IMR-90 (cell line): Measurements from ENCODE around the gene FAM47A. TPM values are rescaled to one million over a fixed set of nuclear protein-coding genes. Genes with fewer than 3 reads are reported as not detected.

Experiments
- ATAC-seq: fragments of 200-7000 bp; cut with Tn5 transposase; 2 replicates; pipeline ENCODE4 v1.9.1; 2020; ENCODE audit warnings: low read depth, mild to moderate bottlenecking, moderate library complexity
- BruUV-seq: library from RNA; stranded (reverse); fragments of 400-500 nt; replicated peaks from 2 replicates; lab custom pipeline; 2021; lab: Mats Ljungman, UMichigan
- CTCF ChIA-PET: fragments of 300-600 bp; formaldehyde crosslinking; extraction: SDS; loops from one replicate; lab custom pipeline; 2021; ENCODE audit warnings: antibody characterized with exemption; lab: Yijun Ruan, JAX
- POLR2A ChIA-PET: fragments of 300-600 bp; sonication (Branson Sonifier 250); formaldehyde crosslinking; loops from one replicate; lab custom pipeline; 2022; ENCODE audit warnings: antibody characterized with exemption; ENCODE audit not compliant: unreplicated experiment; lab: Charles Lee
- DNase-seq: peaks from one replicate; pipeline ENCODE4 v3.0.0; 2013
- H2AFZ ChIP-seq: replicated peaks from 2 replicates; pipeline ENCODE3; 2013; ENCODE audit warnings: low read length, mild to moderate bottlenecking; ENCODE audit not compliant: poor library complexity
- H2AK5ac ChIP-seq: 2 replicates; pipeline ENCODE4 v1.6.1; 2013; ENCODE audit warnings: low read depth, low read length, inconsistent platforms
- H2AK9ac ChIP-seq: replicated peaks from 2 replicates; pipeline ENCODE3; 2013; ENCODE audit warnings: mild to moderate bottlenecking, low read depth, low read length, moderate library complexity; ENCODE audit not compliant: poor library complexity
- H2BK120ac ChIP-seq: 2 replicates; pipeline ENCODE4 v1.6.1; 2013; ENCODE audit warnings: low read depth, low read length, inconsistent platforms
- H2BK15ac ChIP-seq: 3 replicates; pipeline ENCODE4 v1.6.1; 2013; ENCODE audit warnings: low read depth, low read length, inconsistent platforms
- H2BK20ac ChIP-seq: 2 replicates; pipeline ENCODE4 v1.6.1; 2013; ENCODE audit warnings: low read depth, mild to moderate bottlenecking, inconsistent platforms, low read length, moderate library complexity
- H2BK5ac ChIP-seq: 2 replicates; pipeline ENCODE4 v1.6.1; 2013; ENCODE audit warnings: mild to moderate bottlenecking, low read depth, low read length, inconsistent platforms; ENCODE audit not compliant: poor library complexity, severe bottlenecking
- H3K14ac ChIP-seq: replicated peaks from 2 replicates; pipeline ENCODE4 v1.6.1; 2013; ENCODE audit warnings: low read depth, low read length, inconsistent platforms
- H3K18ac ChIP-seq: 2 replicates; pipeline ENCODE4 v1.6.1; 2013; ENCODE audit warnings: low read depth, low read length, control low read depth
- H3K23ac ChIP-seq: 2 replicates; pipeline ENCODE4 v1.6.1; 2013; ENCODE audit warnings: low read depth, low read length, inconsistent platforms
- H3K27ac ChIP-seq: 2 replicates; pipeline ENCODE4 v1.5.1; 2013; ENCODE audit warnings: mild to moderate bottlenecking, control low read depth, low read length; ENCODE audit not compliant: insufficient read depth
- H3K27me3 ChIP-seq: 2 replicates; pipeline ENCODE4 v1.6.1; 2013; ENCODE audit warnings: low read length; ENCODE audit not compliant: control insufficient read depth, insufficient read depth
- H3K36me3 ChIP-seq: 2 replicates; pipeline ENCODE4 v1.6.1; 2013; ENCODE audit warnings: low read length, mixed read lengths; ENCODE audit not compliant: control insufficient read depth, insufficient read depth
- H3K4ac ChIP-seq: 2 replicates; pipeline ENCODE4 v1.6.1; 2013; ENCODE audit warnings: low read depth, low read length, inconsistent platforms
- H3K4me1 ChIP-seq: 2 replicates; pipeline ENCODE4 v1.6.1; 2013; ENCODE audit warnings: low read length, mixed read lengths; ENCODE audit not compliant: control insufficient read depth, insufficient read depth
- H3K4me2 ChIP-seq: 2 replicates; pipeline ENCODE4 v1.6.1; 2013; ENCODE audit warnings: low read depth, mild to moderate bottlenecking, control low read depth, low read length, moderate library complexity
- H3K4me3 ChIP-seq: 2 replicates; pipeline ENCODE4 v1.5.1; 2013; ENCODE audit warnings: low read depth, mild to moderate bottlenecking, control low read depth, low read length, moderate library complexity; ENCODE audit not compliant: insufficient read depth
- H3K56ac ChIP-seq: 2 replicates; pipeline ENCODE4 v1.6.1; 2013; ENCODE audit warnings: low read length, inconsistent platforms; ENCODE audit not compliant: insufficient read depth; ENCODE audit errors: extremely low read depth
- H3K79me1 ChIP-seq, 2 experiments: 2 replicates each; pipeline ENCODE4 v1.6.1; 2013; ENCODE audit warnings: low read length in 2 of 2, inconsistent platforms in 1 of 2, low read depth in 1 of 2
- H3K9ac ChIP-seq: 2 replicates; pipeline ENCODE4 v1.6.1; 2013; ENCODE audit warnings: low read depth, low read length, control low read depth
- H3K9me1 ChIP-seq: 2 replicates; pipeline ENCODE4 v1.6.1; 2013; ENCODE audit warnings: low read length, inconsistent platforms; ENCODE audit not compliant: insufficient read depth
- H3K9me3 ChIP-seq: 2 replicates; pipeline ENCODE4 v1.6.1; 2013; ENCODE audit warnings: low read length; ENCODE audit not compliant: control insufficient read depth, insufficient read depth
- H4K20me1 ChIP-seq: 2 replicates; pipeline ENCODE4 v1.6.1; 2013; ENCODE audit warnings: low read length, inconsistent platforms; ENCODE audit not compliant: insufficient read depth
- H4K5ac ChIP-seq: 2 replicates; pipeline ENCODE4 v1.6.1; 2013; ENCODE audit warnings: mild to moderate bottlenecking, low read depth, low read length, control low read depth
- H4K8ac ChIP-seq, 2 experiments: 2 replicates each; pipeline ENCODE4 v1.6.1; 2013; ENCODE audit warnings: low read depth in 2 of 2, low read length in 2 of 2, control low read depth in 1 of 2, inconsistent platforms in 1 of 2
- H4K91ac ChIP-seq: 2 replicates; pipeline ENCODE4 v1.6.1; 2013; ENCODE audit warnings: low read depth, low read length, inconsistent platforms; ENCODE audit not compliant: insufficient read depth
- CEBPB ChIP-seq: IDR thresholded peaks from 2 replicates; pipeline ENCODE4 v1.6.1; 2012; ENCODE audit warnings: low read depth, low read length, improper control_type of control experiment
- WGBS, 2 experiments: methylation state at CpG; one replicate each; pipeline versions ENCODE4 v1.1.5 to v1.1.7; 2013; ENCODE audit warnings: missing lambda C conversion rate in 2 of 2; ENCODE audit not compliant: insufficient read length in 1 of 2; ENCODE audit errors: extremely low coverage in 2 of 2; 5-methylcytosine and 5-hydroxymethylcytosine counted together
- dilution Hi-C: fragments of 300-500 bp; cut with HindIII; formaldehyde crosslinking; loops from one replicate; pipeline ENCODE4 v1.14.3; 2018; ENCODE audit warnings: low sequenced_read_pairs; ENCODE audit not compliant: unreplicated experiment
- in situ Hi-C: fragments of 300-500 bp; cut with MboI; formaldehyde crosslinking; loops from 3 replicates; pipeline ENCODE4 v1.14.3; 2019; ENCODE audit warnings: low sequenced_read_pairs, inconsistent platforms, mixed read lengths
- intact Hi-C: fragments of 100-400 bp; cut with micrococcal nuclease; formaldehyde crosslinking; loops from 2 replicates; pipeline ENCODE4 v1.10.0; 2022
- polyA plus RNA-seq, 3 experiments: library from polyadenylated mRNA; depleted of rRNA; stranded (reverse); fragments of >200 nt; gene quantifications; 2 replicates each; pipeline ENCODE4 v1.2.3, GENCODE V29; 2012; ENCODE audit warnings: low replicate concordance in 1 of 3
- total RNA-seq: library from RNA; depleted of rRNA; stranded (reverse); fragments of >200 nt; gene quantifications from 2 replicates; pipeline ENCODE4 v1.2.3, GENCODE V29; 2012
- TF ChIP-seq, protein P1 (sequence below): fragments of 150-350 bp; IDR thresholded peaks from 2 replicates; pipeline ENCODE4 v1.6.1; 2017; ENCODE audit warnings: mild to moderate bottlenecking, antibody characterized with exemption, low read length, low read depth

FAM47A gene
- total and polyA plus RNA-seq, 2 of the 4 experiments (the other 2 are of a cell fraction), result not detected

DNA sequence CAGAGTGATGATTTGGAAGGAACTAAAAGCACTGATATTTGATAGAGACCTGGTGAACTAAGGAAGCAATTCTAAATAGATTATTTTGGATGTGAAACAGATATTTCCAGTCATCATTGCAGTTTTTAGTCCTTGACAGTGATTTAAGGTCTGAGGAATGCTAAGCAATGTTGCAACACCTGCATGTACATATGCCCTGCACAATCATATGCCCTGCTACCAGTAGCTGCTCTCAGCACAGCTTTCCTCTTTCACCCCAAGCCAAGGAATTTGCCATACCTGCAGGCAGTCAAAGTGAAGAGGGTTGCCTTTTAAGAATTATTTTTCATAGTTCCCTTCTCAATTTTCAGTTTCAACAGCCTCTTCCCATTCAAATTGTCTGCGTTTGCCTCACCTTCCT, 8.7 kb upstream of the FAM47A start:
- Histone ChIP-seq H2BK120ac (no peak overlapping the region), H3K36me3 (no peaks in the 10 kb centered on the region), H4K5ac (no peak overlapping the region), H4K20me1 (no peaks in the 10 kb centered on the region), H4K8ac (no peak overlapping the region), H2BK15ac (no peak overlapping the region), H2AK9ac (no peak overlapping the region), H4K91ac (no peak overlapping the region), H3K9me1 (no peaks in the 10 kb centered on the region), H2AK5ac (no peak overlapping the region), H3K18ac (no peak overlapping the region), H3K23ac (no peak overlapping the region), H2BK5ac (no peak overlapping the region), H3K4me1 (no peaks in the 10 kb centered on the region), H2AFZ (no peak overlapping the region), H3K4me3 (no peak overlapping the region), H3K79me1 (no peaks in the 10 kb centered on the region), H3K14ac (no peak overlapping the region), H2BK20ac (no peak overlapping the region), H3K56ac (no peak overlapping the region), H3K27ac (no peak overlapping the region), H3K4ac (no peak overlapping the region), H3K9ac (no peak overlapping the region), H3K9me3 (no peaks in the 10 kb centered on the region), H3K27me3 (no peaks in the 10 kb centered on the region), H3K4me2 (no peak overlapping the region)
- POLR2A ChIA-PET, result no interaction called here
- CTCF ChIA-PET, result no interaction called here
- ATAC-seq (no peak), DNase-seq (no peak)
- no peak for TF ChIP-seq CEBPB
- TF ChIP-seq, protein P1, sequence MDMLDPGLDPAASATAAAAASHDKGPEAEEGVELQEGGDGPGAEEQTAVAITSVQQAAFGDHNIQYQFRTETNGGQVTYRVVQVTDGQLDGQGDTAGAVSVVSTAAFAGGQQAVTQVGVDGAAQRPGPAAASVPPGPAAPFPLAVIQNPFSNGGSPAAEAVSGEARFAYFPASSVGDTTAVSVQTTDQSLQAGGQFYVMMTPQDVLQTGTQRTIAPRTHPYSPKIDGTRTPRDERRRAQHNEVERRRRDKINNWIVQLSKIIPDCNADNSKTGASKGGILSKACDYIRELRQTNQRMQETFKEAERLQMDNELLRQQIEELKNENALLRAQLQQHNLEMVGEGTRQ, result no peak
- WGBS, 2 experiments, result no CpG with 5 or more reads among the region's 1 CpG
- dilution Hi-C loops, result no loop called here
- intact Hi-C loops, result no loop called here
- BruUV-seq, result no TSS peak
- in situ Hi-C loops, result no loop called here
